Prostate gland (tissue), 2 donors: ENCODE data around the gene CNDP2. TPM values are rescaled to one million over a fixed set of nuclear protein-coding genes. Genes with fewer than 3 reads are reported as not detected.

Source experiments
- DNase-seq: peaks from one replicate; pipeline ENCODE4 v3.0.0-alpha.2; 2019; ENCODE audit warnings: low spot score
- H3K27ac ChIP-seq, 2 donors: fragments of 200-600 bp; sonication (generic); 2 replicates each; pipeline ENCODE4 v1.5.1; 2017 to 2019
- H3K27me3 ChIP-seq: fragments of 200-600 bp; sonication (generic); replicated peaks from 2 replicates; pipeline ENCODE4 v1.5.1; 2019; ENCODE audit not compliant: insufficient read depth
- H3K36me3 ChIP-seq, 2 donors: fragments of 200-600 bp; sonication (generic); 1 replicate in 1 of 2; 2 replicates in 1 of 2; pipeline versions ENCODE4 v1.5.1 to v1.8.1; 2017 to 2019
- H3K4me1 ChIP-seq: fragments of 200-600 bp; sonication (generic); replicated peaks from 2 replicates; pipeline ENCODE4 v1.5.1; 2019
- H3K4me3 ChIP-seq, 2 donors: fragments of 200-600 bp; sonication (generic); 2 replicates each; pipeline ENCODE4 v1.5.1; 2017 to 2019
- H3K9me3 ChIP-seq: fragments of 200-600 bp; sonication (generic); 2 replicates; pipeline ENCODE4 v1.5.1; 2017
- CTCF ChIP-seq, 4 experiments: fragments of 200-600 bp in 2 of 4; fragments of 450-650 bp in 2 of 4; sonication (generic) in 2 of 4; IDR thresholded peaks; 1 replicate in 3 of 4; 2 replicates in 1 of 4; pipeline ENCODE4 v1.5.1; 2016 to 2019; ENCODE audit warnings: antibody characterized with exemption in 4 of 4, mild to moderate bottlenecking in 2 of 4, moderate library complexity in 2 of 4
- POLR2A ChIP-seq: fragments of 450-650 bp; IDR thresholded peaks from one replicate; pipeline ENCODE4 v1.6.1; 2016; ENCODE audit warnings: antibody characterized with exemption, mild to moderate bottlenecking
- POLR2AphosphoS5 ChIP-seq: sonication (generic); formaldehyde crosslinking; IDR thresholded peaks from one replicate; pipeline ENCODE4 v1.6.1; 2017; ENCODE audit warnings: antibody characterized with exemption
- WGBS: methylation state at CpG from one replicate; pipeline ENCODE4 v1.1.5; 2018; 5-methylcytosine and 5-hydroxymethylcytosine counted together
- intact Hi-C: fragments of 100-400 bp; cut with DNase I; formaldehyde crosslinking; loops from one replicate; pipeline ENCODE4 v1.14.2; 2022
- total RNA-seq, 2 donors: library from RNA; depleted of rRNA; stranded (reverse); fragments of >200 nt; gene quantifications; one replicate each; pipeline ENCODE4 v1.1.0, GENCODE V29; 2016

CNDP2 gene
- total RNA-seq: 100 to 1,000 TPM; 144 to 294 TPM

DNA sequence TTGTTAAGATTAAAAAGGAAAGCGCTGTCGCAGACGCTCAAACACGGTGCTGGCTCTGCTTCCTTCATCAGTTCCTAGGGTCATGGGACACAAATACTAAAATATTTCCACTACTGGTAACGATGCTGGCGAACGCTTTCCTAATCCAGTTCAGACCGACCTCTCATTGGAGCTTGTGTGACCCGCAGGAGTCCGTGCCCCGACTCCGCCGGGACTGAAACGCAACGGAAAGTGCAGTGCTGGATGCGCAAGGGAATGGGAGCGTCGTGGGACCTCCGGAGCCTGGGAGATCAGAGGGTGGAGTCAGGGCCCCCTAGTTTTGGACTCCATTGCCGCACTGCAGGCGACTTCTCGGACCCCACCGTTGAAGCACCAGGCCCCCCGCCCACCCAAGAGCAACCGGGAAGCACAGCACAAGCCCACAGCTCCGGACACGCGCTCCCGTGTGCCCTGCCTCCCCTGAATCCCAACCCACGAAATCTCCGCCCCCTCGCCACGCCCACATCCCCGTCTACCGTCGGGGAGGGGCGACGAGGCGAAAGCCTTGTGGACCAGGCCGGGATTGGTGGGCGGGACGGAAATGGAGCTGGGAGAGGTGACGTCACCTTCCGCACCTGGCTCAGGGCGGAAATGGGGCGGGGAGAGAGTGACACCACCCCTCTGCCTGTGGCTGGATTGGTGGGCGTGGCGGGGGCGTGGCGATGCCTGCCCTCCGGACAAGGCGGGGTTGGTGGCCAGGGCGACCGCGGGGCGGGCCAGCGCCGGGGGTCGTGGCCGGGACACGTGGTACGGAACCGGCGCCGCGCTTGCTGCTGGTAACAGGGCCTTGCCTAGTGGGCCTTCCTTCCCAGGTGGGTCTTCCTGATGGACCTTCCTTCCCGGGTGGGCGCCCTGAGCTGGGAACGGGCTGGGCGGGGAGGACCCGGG is at the start of gene CNDP2:
Gene CNDP2, plus strand, starts transcription at position 783 of the 927 bp plus-strand sequence. CDS start 3,611 bp downstream, outside the sequence.
- TF ChIP-seq CTCF (IDR thresholded peaks at IDR 0.05) (peak in 1 of 4 experiments; percentile 24), POLR2AphosphoS5 (peak; percentile 99), POLR2A (peak; percentile 94)
- Histone ChIP-seq H3K27me3 (no peaks in the 10 kb centered on the region), H3K4me3 (peak within 1 kb of the TSS; percentile 86 to 94), H3K36me3 (no peaks in the 10 kb centered on the region), H3K4me1 (no peaks in the 10 kb centered on the region), H3K27ac (peak within 1 kb of the TSS; percentile 93 to 96), H3K9me3 (no peaks in the 10 kb centered on the region)
- under 1% methylated on average over 43 of the region's 71 CpGs for WGBS
- intact Hi-C loops: loop anchor here (5.0 to 10.0 kb wide), 4 partner anchors 59 to 709 kb away; partner anchors contain the start of genes FBXO15, PTGR3, TIMM21 and ZNF407
- DNase-seq: peak; percentile 100

GRCh38 chr18:74446631-74447403 is 49.3 kb upstream of the CNDP2 start:
- Histone ChIP-seq H3K9me3 (no peaks in the 10 kb centered on the region), H3K4me3 (no peak overlapping the region), H3K36me3 (no peaks in the 10 kb centered on the region), H3K4me1 (no peaks in the 10 kb centered on the region), H3K27me3 (no peaks in the 10 kb centered on the region), H3K27ac (no peak overlapping the region)
- intact Hi-C loops: no loop called here
- TF ChIP-seq POLR2AphosphoS5: no peak
- no peak for TF ChIP-seq POLR2A
- no peak for TF ChIP-seq CTCF (IDR thresholded peaks at IDR 0.05)
- 96% methylated on average over 32 of the region's 38 CpGs for WGBS
- no peak for DNase-seq

- 96% methylated on average over 16 of the region's 16 CpGs for WGBS
- no peak for DNase-seq
- no peaks in the 10 kb centered on the region for H3K9me3 ChIP-seq
- TF ChIP-seq POLR2AphosphoS5 (no peak), CTCF (IDR thresholded peaks at IDR 0.05) (no peak), POLR2A (no peak)
- no peak overlapping the region for H3K4me3 ChIP-seq
- intact Hi-C loops: no loop called here
- no peaks in the 10 kb centered on the region for H3K36me3 ChIP-seq
- no peaks in the 10 kb centered on the region for H3K27me3 ChIP-seq
- H3K4me1 ChIP-seq: no peaks in the 10 kb centered on the region
- H3K27ac ChIP-seq: no peak overlapping the region
Observed at GRCh38 chr18:74447404-74448152, 48.6 kb upstream of the CNDP2 start.

- Histone ChIP-seq H3K27ac (no peak overlapping the region), H3K36me3 (no peaks in the 10 kb centered on the region), H3K4me3 (no peak overlapping the region), H3K9me3 (no peaks in the 10 kb centered on the region), H3K27me3 (no peaks in the 10 kb centered on the region), H3K4me1 (no peaks in the 10 kb centered on the region)
- WGBS: 76% methylated on average over 7 of the region's 7 CpGs
- intact Hi-C loops: no loop called here
- DNase-seq: no peak
- TF ChIP-seq POLR2AphosphoS5: no peak
Observed at GRCh38 chr18:74450626-74451025, 45.5 kb upstream of the CNDP2 start.

DNA sequence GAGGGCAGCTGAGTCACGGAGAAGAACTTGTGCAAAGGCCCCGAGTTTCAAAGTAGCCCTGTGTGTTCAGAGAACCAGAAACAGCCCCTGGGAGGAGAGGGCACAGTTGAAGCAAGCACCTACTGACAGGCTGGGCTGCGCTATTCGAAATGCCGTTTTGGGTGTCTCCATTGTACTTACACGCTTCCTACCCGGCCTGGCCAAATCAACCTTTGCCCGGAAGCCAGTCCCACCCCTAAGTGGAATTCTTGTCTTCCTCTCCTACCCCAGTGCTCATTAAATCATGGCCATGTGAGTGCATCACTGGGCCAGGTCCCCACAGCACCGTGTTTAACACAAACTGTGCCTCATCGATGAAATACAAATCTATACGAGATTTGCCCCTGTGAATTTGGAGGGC is 45.0 kb upstream of the CNDP2 start:
- Histone ChIP-seq H3K27me3 (peaks cover under 1% of the 10 kb centered on the region), H3K36me3 (no peaks in the 10 kb centered on the region), H3K27ac (no peak overlapping the region), H3K4me3 (no peak overlapping the region), H3K4me1 (no peaks in the 10 kb centered on the region), H3K9me3 (no peaks in the 10 kb centered on the region)
- intact Hi-C loops: no loop called here
- DNase-seq: no peak
- 90% methylated on average over 11 of the region's 11 CpGs for WGBS
- TF ChIP-seq CTCF (IDR thresholded peaks at IDR 0.05): no peak
- no peak for TF ChIP-seq POLR2AphosphoS5
- no peak for TF ChIP-seq POLR2A
